DOHH2 (cell line): Measurements from ENCODE around the gene C19orf33.
"Not testable (repeated sequence)": the region's sequence is repeated elsewhere in the genome, so short reads cannot be mapped to it uniquely, and the experiment has no call there.

Source experiments
- H3F3A ChIP-seq: fragments of 200-600 bp; sonication (generic), shearing (Covaris generic); 2 replicates; pipeline ENCODE4 v1.6.0; 2016; ENCODE audit warnings: antibody characterized with exemption, mild to moderate bottlenecking; ENCODE audit not compliant: control insufficient read depth, insufficient read depth
- H3K27ac ChIP-seq: fragments of 200-600 bp; sonication (generic); 2 replicates; pipeline ENCODE4 v1.5.1; 2014; ENCODE audit warnings: low read depth, mild to moderate bottlenecking, low read length, moderate library complexity
- H3K27me3 ChIP-seq: fragments of 200-600 bp; sonication (generic); 2 replicates; pipeline ENCODE4 v1.6.1; 2014; ENCODE audit warnings: mild to moderate bottlenecking, low read length, mixed read lengths; ENCODE audit not compliant: control insufficient read depth
- H3K36me3 ChIP-seq: fragments of 200-600 bp; sonication (generic); 2 replicates; pipeline ENCODE4 v1.6.1; 2014; ENCODE audit warnings: mild to moderate bottlenecking, low read length, moderate library complexity, mixed read lengths; ENCODE audit not compliant: control insufficient read depth
- H3K4me1 ChIP-seq: fragments of 200-600 bp; sonication (generic); 2 replicates; pipeline ENCODE4 v1.6.1; 2014; ENCODE audit warnings: mild to moderate bottlenecking, low read length, mixed read lengths; ENCODE audit not compliant: control insufficient read depth
- H3K4me2 ChIP-seq: fragments of 200-600 bp; sonication (generic); 2 replicates; pipeline ENCODE4 v1.6.0; 2014; ENCODE audit warnings: mild to moderate bottlenecking, low read length, moderate library complexity
- H3K4me3 ChIP-seq: fragments of 200-600 bp; sonication (generic); 2 replicates; pipeline ENCODE4 v1.5.1; 2014; ENCODE audit warnings: mild to moderate bottlenecking, low read length, mixed read lengths
- H3K79me2 ChIP-seq: fragments of 200-600 bp; sonication (generic); 2 replicates; pipeline ENCODE4 v1.6.1; 2014; ENCODE audit warnings: mild to moderate bottlenecking, low read length, mixed read lengths; ENCODE audit not compliant: control insufficient read depth
- H3K9me2 ChIP-seq: fragments of 200-600 bp; sonication (generic); replicated peaks from 2 replicates; pipeline ENCODE4 v1.6.1; 2014; ENCODE audit warnings: mild to moderate bottlenecking, low read length, mixed read lengths; ENCODE audit not compliant: control insufficient read depth
- H3K9me3 ChIP-seq: fragments of 200-600 bp; sonication (generic); 2 replicates; pipeline ENCODE4 v1.6.1; 2014; ENCODE audit warnings: antibody characterized with exemption, low read length, mixed read lengths; ENCODE audit not compliant: control insufficient read depth, insufficient read depth
- H4K20me1 ChIP-seq: fragments of 200-600 bp; sonication (generic); 2 replicates; pipeline ENCODE4 v1.6.0; 2014; ENCODE audit warnings: low read depth, mild to moderate bottlenecking, antibody characterized with exemption, low read length, moderate library complexity; ENCODE audit not compliant: control insufficient read depth, insufficient read depth
- CTCF ChIP-seq: fragments of 200-600 bp; sonication (generic); IDR thresholded peaks from one replicate; pipeline ENCODE4 v1.5.1; 2014; ENCODE audit warnings: antibody characterized with exemption, mild to moderate bottlenecking, low read depth, low read length; ENCODE audit not compliant: poor library complexity, severe bottlenecking
- EZH2phosphoT487 ChIP-seq: fragments of 200-600 bp; sonication (generic); IDR thresholded peaks from 2 replicates; pipeline ENCODE4 v1.6.1; 2017; ENCODE audit warnings: borderline replicate concordance, mild to moderate bottlenecking, antibody characterized with exemption, low read length, moderate library complexity, mixed read lengths

C19orf33 gene

DNA sequence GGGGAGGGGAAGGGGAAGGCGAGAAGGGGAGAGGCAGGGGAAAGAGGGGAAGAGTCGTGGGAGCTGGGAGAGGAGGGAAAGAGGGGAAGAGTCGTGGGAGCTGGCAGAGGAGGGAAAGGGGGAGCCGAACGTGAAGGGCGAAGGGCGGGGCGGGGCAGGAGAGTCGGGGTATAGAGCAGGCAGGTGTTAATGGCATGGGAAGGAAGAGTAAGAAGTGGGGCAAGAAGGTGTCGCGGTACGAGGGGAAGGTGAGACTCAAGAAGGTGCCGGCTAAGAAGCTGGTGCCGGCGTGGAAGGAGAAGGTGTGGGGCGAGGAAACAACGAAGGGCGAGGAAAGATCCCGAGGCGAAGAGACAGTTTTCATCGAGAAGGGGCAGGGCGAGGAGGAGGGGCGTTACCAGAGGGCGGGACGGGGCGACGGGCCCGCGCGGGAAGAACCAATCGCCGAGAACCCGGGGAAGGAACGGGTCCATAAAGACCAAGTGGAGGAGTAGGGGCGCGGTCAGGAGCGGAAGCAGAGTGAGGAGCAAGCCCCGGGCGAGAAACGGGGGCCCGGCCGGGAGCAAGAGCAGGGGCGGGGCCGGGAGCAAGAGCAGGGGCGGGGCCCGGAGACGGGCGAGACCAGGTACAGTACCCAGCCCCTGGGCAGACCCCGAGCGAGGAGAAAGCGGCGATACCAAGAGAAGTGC, 32.0 kb downstream of the C19orf33 start:
- H3K4me3 ChIP-seq: peak overlapping the region; percentile 90
- no peaks in the 10 kb centered on the region for H4K20me1 ChIP-seq
- H3K79me2 ChIP-seq: no peaks in the 10 kb centered on the region
- H3K27ac ChIP-seq: peak overlapping the region; percentile 78
- peaks cover 3% of the 10 kb centered on the region; the same call in 1 of the 2 replicates for H3F3A ChIP-seq
- no peaks in the 10 kb centered on the region for H3K27me3 ChIP-seq
- no peaks in the 10 kb centered on the region for H3K9me2 ChIP-seq
- no peaks in the 10 kb centered on the region for H3K9me3 ChIP-seq
- TF ChIP-seq CTCF (no peak), EZH2phosphoT487 (no peak)
- peak overlapping the region; percentile 97 for H3K4me2 ChIP-seq
- no peaks in the 10 kb centered on the region for H3K36me3 ChIP-seq
- peaks cover 8% of the 10 kb centered on the region for H3K4me1 ChIP-seq

DNA sequence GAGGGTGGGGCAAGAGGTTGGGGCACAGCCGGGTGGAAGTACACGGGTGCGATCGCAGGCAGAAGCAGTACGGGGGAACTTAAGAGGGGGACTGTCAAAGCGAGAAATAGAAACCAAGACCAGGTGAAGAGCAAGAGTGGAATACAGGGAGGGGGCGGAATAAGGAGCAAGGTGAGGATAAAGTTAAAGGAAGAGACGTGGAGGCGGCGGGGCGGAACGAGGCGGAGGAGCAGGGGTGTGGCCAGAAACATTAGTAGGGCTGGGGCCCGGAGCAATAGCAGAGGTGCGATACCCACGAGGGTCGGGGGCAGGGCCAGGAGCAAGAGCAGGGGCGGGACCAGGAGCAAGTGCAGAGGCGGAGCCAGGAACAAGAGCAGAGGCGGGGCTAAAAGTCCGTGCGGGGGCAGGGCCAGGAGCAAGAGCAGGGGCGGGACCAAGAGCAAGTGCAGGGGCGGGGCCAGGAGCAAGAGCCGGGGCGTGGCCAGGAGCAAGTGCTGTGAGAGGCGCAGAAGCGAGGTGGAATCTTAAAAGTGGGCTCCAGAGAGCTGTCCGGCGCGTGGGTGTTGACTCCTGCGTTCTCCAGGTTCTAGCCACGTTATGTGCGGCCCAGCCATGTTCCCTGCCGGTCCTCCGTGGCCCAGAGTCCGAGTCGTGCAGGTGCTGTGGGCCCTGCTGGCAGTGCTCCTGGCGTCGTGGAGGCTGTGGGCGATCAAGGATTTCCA, 32.7 kb downstream of the C19orf33 start:
- Histone ChIP-seq H3K36me3 (no peaks in the 10 kb centered on the region), H3K4me2 (peak overlapping the region; percentile 97), H3K4me3 (peak overlapping the region; percentile 90), H3K79me2 (no peaks in the 10 kb centered on the region), H3K27ac (peak overlapping the region; percentile 78), H3K9me2 (no peaks in the 10 kb centered on the region), H3F3A (peaks cover 3% of the 10 kb centered on the region; the same call in 1 of the 2 replicates), H3K9me3 (no peaks in the 10 kb centered on the region), H4K20me1 (no peaks in the 10 kb centered on the region), H3K4me1 (peaks cover 8% of the 10 kb centered on the region), H3K27me3 (no peaks in the 10 kb centered on the region)
- TF ChIP-seq EZH2phosphoT487: no peak
- TF ChIP-seq CTCF: no peak

DNA sequence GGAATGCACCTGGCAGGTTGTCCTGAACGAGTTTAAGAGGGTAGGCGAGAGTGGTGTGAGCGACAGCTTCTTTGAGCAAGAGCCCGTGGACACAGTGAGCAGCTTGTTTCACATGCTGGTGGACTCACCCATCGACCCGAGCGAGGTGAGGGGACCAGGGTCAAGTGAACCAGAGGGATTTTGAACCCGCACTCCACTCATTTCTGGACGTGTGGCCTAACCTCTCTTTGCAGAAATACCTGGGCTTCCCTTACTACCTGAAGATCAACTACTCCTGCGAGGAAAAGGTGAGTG, 33.3 kb downstream of the C19orf33 start:
- TF ChIP-seq CTCF (no peak), EZH2phosphoT487 (no peak)
- Histone ChIP-seq H3K36me3 (no peaks in the 10 kb centered on the region), H3K27me3 (no peaks in the 10 kb centered on the region), H3K4me1 (peaks cover 8% of the 10 kb centered on the region), H3K9me2 (no peaks in the 10 kb centered on the region), H3K4me3 (peak overlapping the region; percentile 90), H3K27ac (no peak overlapping the region), H3K79me2 (no peaks in the 10 kb centered on the region), H4K20me1 (no peaks in the 10 kb centered on the region), H3F3A (peaks cover 3% of the 10 kb centered on the region; the same call in 1 of the 2 replicates), H3K4me2 (peak overlapping the region; percentile 97), H3K9me3 (no peaks in the 10 kb centered on the region)

DNA sequence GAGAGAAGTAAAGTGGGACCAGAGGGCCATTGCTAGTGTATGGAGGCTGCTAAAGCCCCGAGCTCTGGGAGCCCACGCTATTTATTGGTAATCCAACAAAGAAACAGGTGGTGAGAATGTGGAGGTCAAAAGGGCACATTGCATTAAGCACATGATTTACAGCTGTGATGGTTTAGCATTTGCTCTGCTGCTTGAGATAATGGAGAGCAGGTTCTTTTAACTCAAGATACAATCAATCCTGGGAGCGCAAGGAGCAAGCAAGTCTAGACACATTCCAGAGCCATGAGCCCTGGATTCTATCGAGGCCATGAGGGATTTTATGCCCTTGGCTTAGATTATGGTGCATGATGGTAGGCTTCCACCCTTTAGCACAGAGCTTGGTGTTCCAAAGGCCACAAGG, 35.0 kb downstream of the C19orf33 start:
- not testable (repeated sequence) for H3K4me3 ChIP-seq, H3K79me2 ChIP-seq, H3K36me3 ChIP-seq, H3K4me2 ChIP-seq, H3K9me2 ChIP-seq, H3K27ac ChIP-seq, H3K4me1 ChIP-seq, H4K20me1 ChIP-seq, H3K27me3 ChIP-seq, H3K9me3 ChIP-seq, H3F3A ChIP-seq
